Measurements from ENCODE around the gene SLC25A21.

Gene SLC25A21

GRCh38 chr14:36647824-36648753 lies 524.3 kb downstream of the SLC25A21 start:
- peak; percentile 16 for DNase-seq (ENCODE audit: low read depth)

GRCh38 chr14:36647417-36647823 lies 525.0 kb downstream of the SLC25A21 start:
- no peak for DNase-seq (ENCODE audit: low read depth)

- DNase-seq (ENCODE audit: low read depth) = no peak
These were observed 525.6 kb downstream of the SLC25A21 start for GRCh38 chr14:36646664-36647416.

- no peak for DNase-seq (ENCODE audit: low read depth)
These were observed 538.8 kb downstream of the SLC25A21 start for GRCh38 chr14:36633580-36633979.

Data from fibroblast of the conjunctiva (primary cell).